A673 (cell line): ENCODE measurements around the gene SND1. TPM values are rescaled to one million over a fixed set of nuclear protein-coding genes. Genes with fewer than 3 reads are reported as not detected.

Source experiments
- BruUV-seq: library from RNA; stranded (reverse); fragments of 400-500 nt; replicated peaks from 2 replicates; lab custom pipeline; 2021; lab: Mats Ljungman, UMichigan
- CTCF ChIA-PET: fragments of 300-600 bp; sonication (Branson Sonifier 250); formaldehyde crosslinking; loops from one replicate; lab custom pipeline; 2022; ENCODE audit warnings: antibody characterized with exemption; lab: Charles Lee
- POLR2A ChIA-PET: fragments of 300-600 bp; sonication (Branson Sonifier 250); formaldehyde crosslinking; loops from one replicate; lab custom pipeline; 2022; ENCODE audit warnings: antibody characterized with exemption; ENCODE audit not compliant: low non-redundant PET; lab: Charles Lee
- DNase-seq: peaks from one replicate; pipeline ENCODE4 v3.0.0-alpha.2; 2015; ENCODE audit warnings: low spot score
- H3K27ac ChIP-seq: fragments of 200-600 bp; sonication (generic); 2 replicates; pipeline ENCODE4 v1.5.1; 2016; ENCODE audit warnings: mixed run types, low read depth, mild to moderate bottlenecking, mixed read lengths, antibody characterized with exemption, low read length; ENCODE audit not compliant: poor library complexity, severe bottlenecking
- H3K27me3 ChIP-seq: fragments of 200-600 bp; sonication (generic); replicated peaks from 2 replicates; pipeline ENCODE4 v1.6.1; 2017; ENCODE audit warnings: mixed run types, low read depth, mild to moderate bottlenecking, mixed read lengths, antibody characterized with exemption, low read length; ENCODE audit not compliant: insufficient read depth, poor library complexity
- H3K36me3 ChIP-seq: fragments of 200-600 bp; sonication (generic); 2 replicates; pipeline ENCODE4 v1.6.1; 2016; ENCODE audit warnings: mixed run types, mild to moderate bottlenecking, mixed read lengths, antibody characterized with exemption, low read length; ENCODE audit not compliant: insufficient read depth, poor library complexity, severe bottlenecking
- H3K4me1 ChIP-seq: fragments of 200-600 bp; sonication (generic); 2 replicates; pipeline ENCODE4 v1.6.1; 2017; ENCODE audit warnings: mixed run types, mild to moderate bottlenecking, mixed read lengths, antibody characterized with exemption, low read length; ENCODE audit not compliant: insufficient read depth, poor library complexity, severe bottlenecking
- H3K4me3 ChIP-seq: fragments of 200-600 bp; sonication (generic); 2 replicates; pipeline ENCODE4 v1.5.1; 2016; ENCODE audit warnings: low read depth, mixed run types, mild to moderate bottlenecking, mixed read lengths, low read length; ENCODE audit not compliant: poor library complexity, severe bottlenecking
- H3K9me3 ChIP-seq: fragments of 200-600 bp; sonication (generic); 2 replicates; pipeline ENCODE4 v1.6.1; 2016; ENCODE audit warnings: mixed run types, low read depth, mild to moderate bottlenecking, mixed read lengths, antibody characterized with exemption, low read length; ENCODE audit not compliant: poor library complexity, severe bottlenecking
- EZH2 ChIP-seq: fragments of 200-600 bp; sonication (generic); IDR thresholded peaks from 2 replicates; pipeline ENCODE4 v1.6.1; 2017; ENCODE audit warnings: borderline replicate concordance, low read depth, mild to moderate bottlenecking, mixed read lengths, antibody characterized with exemption, low read length; ENCODE audit not compliant: poor library complexity, severe bottlenecking
- intact Hi-C: fragments of 100-400 bp; cut with micrococcal nuclease; formaldehyde crosslinking; loops from one replicate; pipeline ENCODE4 v1.10.0; 2022; ENCODE audit not compliant: unreplicated experiment
- total RNA-seq: library from RNA; stranded (reverse); gene quantifications from 2 replicates; pipeline ENCODE4 v1.2.3, GENCODE V29; 2021
- TF ChIP-seq, protein P1 (sequence below): fragments of 300-800, 200-600 bp; sonication (generic); conservative IDR thresholded peaks from 2 replicates; pipeline ENCODE4 v1.5.1; 2017; ENCODE audit warnings: low read depth, mild to moderate bottlenecking, antibody characterized with exemption, low read length, moderate library complexity, mixed read lengths

Gene SND1
- total RNA-seq, 1 experiment from 2014 or later, result 177 TPM

DNA sequence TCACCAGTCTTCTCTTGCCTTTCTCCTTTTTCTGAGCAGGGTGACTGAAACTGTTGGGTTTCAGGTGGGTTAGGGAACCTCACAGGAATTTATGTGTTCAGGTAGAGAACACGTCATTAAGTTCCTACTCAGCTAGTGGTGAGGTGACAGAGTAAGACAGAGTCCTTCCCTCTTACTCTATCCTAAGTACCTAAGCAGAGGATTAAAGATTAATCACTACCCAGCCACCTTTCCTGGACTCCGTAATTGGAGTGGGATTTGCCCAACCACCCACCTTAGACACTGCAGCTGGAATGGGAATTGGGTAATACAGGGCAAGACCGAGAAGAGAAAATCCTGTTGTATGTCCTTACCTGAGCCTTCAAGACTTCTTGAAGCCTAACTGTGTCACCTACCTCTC lies 221.2 kb downstream of the SND1 start:
- H3K36me3 ChIP-seq, result no peaks in the 10 kb centered on the region
- no peaks in the 10 kb centered on the region for H3K4me1 ChIP-seq
- H3K4me3 ChIP-seq, result no peak overlapping the region
- no peaks in the 10 kb centered on the region for H3K27me3 ChIP-seq
- H3K27ac ChIP-seq, result no peak overlapping the region
- ChIA-PET CTCF (no interaction called here), POLR2A (no interaction called here)
- DNase-seq, result no peak
- BruUV-seq, result no TSS peak
- H3K9me3 ChIP-seq, result no peaks in the 10 kb centered on the region
- intact Hi-C loops, result no loop called here
- no peak for TF ChIP-seq EZH2
- TF ChIP-seq, protein P1, sequence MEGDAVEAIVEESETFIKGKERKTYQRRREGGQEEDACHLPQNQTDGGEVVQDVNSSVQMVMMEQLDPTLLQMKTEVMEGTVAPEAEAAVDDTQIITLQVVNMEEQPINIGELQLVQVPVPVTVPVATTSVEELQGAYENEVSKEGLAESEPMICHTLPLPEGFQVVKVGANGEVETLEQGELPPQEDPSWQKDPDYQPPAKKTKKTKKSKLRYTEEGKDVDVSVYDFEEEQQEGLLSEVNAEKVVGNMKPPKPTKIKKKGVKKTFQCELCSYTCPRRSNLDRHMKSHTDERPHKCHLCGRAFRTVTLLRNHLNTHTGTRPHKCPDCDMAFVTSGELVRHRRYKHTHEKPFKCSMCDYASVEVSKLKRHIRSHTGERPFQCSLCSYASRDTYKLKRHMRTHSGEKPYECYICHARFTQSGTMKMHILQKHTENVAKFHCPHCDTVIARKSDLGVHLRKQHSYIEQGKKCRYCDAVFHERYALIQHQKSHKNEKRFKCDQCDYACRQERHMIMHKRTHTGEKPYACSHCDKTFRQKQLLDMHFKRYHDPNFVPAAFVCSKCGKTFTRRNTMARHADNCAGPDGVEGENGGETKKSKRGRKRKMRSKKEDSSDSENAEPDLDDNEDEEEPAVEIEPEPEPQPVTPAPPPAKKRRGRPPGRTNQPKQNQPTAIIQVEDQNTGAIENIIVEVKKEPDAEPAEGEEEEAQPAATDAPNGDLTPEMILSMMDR, result no peak

DNA sequence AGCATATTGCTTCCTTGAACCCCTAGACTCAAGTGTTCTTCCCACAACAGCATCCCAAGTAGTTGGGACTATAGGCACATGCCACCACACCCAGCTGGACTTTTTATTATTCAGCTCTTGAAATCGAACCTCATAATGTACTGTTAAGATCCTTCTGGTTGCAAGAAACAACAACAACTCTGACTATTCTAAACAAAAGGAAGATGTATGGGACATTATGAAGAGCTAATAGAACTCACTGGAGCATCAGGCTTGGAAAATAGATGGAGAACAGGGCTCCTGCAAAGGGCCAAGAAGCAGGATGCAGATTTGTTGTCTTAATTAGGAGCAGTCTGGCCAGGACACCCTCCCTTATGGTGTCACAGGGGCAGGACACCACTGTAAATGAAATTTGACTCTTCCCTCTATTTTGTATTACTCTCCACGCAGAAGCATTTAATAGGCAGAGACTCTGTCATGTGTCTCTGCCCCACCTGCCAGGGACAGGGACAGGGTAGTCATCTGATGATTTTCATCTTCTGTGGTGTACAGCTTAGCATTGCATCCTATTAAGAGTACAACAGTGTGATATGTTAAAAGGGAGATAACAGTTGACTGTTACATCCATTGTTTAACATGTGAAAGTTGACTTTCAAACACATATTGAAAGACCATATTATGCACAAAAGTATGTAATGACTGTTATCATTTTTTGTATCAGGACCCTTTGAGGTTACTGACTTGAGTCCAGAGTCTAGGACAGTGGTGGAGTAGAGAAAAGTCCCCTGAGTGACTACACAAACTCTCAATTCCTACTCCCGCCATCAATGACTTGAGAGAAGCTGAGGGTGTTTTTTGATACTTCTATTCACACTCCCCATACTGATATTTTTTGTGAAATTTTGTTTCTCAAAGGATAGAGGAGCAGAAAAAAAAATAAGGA lies 222.0 kb downstream of the SND1 start:
- Histone ChIP-seq H3K36me3 (no peaks in the 10 kb centered on the region), H3K27me3 (no peaks in the 10 kb centered on the region), H3K9me3 (no peaks in the 10 kb centered on the region), H3K4me1 (no peaks in the 10 kb centered on the region), H3K4me3 (no peak overlapping the region), H3K27ac (no peak overlapping the region)
- no peak for DNase-seq
- CTCF ChIA-PET, result no interaction called here
- no TSS peak for BruUV-seq
- TF ChIP-seq EZH2, result no peak
- TF ChIP-seq, protein P1, result no peak
- POLR2A ChIA-PET, result interaction anchor here (0.6 kb wide), 1 partner anchor 798 kb away, joined by 3 read pairs; the partner anchor contains the start of gene GARIN1A
- intact Hi-C loops, result no loop called here

DNA sequence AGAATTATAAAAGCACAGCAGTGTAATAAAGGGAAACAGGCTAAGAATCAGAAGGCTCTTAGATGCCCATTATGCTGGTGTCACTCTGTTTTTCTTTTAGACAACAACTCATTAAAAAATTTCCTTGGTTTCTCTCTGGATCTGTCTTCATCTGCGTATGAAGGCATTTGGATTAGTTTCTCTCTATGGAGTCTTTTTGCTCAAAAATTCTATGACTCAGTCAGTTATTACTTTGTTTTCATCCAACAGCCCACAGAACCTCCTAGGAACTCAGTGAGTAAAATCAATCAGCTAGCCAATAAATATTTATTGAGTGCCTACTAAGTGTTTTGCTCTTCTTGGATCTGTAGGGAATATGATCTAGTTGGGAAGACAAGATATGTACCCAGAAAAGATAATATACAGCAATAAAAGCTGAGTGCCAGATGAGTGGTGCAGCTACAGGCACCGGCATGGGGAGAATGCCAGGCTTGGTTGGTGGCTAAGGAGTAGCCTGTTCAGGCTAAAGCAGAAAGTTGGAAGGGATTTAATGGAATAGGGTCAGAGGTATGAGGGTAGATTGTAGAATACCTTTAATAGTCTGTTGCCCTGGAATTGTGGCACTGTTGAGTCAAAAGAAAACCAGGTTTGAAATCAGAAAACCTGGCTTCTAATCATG lies 223.1 kb downstream of the SND1 start:
- Histone ChIP-seq H3K27ac (no peak overlapping the region), H3K36me3 (no peaks in the 10 kb centered on the region), H3K4me3 (no peak overlapping the region), H3K4me1 (no peaks in the 10 kb centered on the region), H3K9me3 (no peaks in the 10 kb centered on the region), H3K27me3 (no peaks in the 10 kb centered on the region)
- CTCF ChIA-PET, result no interaction called here
- intact Hi-C loops, result no loop called here
- POLR2A ChIA-PET, result no interaction called here
- TF ChIP-seq, protein P1, result no peak
- TF ChIP-seq EZH2, result no peak
- no TSS peak for BruUV-seq
- DNase-seq, result no peak
